Thyroid gland (tissue), 4 donors: ENCODE data around the gene PABPC1L.

Experiments used
- POLR2A ChIP-seq, 2 donors: fragments of 450-650 bp; IDR thresholded peaks; one replicate each; pipeline ENCODE4 v1.6.1; 2017; ENCODE audit warnings: antibody characterized with exemption in 2 of 2, mild to moderate bottlenecking in 2 of 2, moderate library complexity in 1 of 2
- TF ChIP-seq, protein P1 (sequence below), 6 experiments: fragments of 200-600 bp in 3 of 6; fragments of 450-650 bp in 3 of 6; sonication (generic) in 3 of 6; IDR thresholded peaks; one replicate each; pipeline ENCODE4 v1.5.1; 2016 to 2019; ENCODE audit warnings: antibody characterized with exemption in 6 of 6, mild to moderate bottlenecking in 2 of 6, inconsistent platforms in 1 of 6, moderate library complexity in 1 of 6

DNA sequence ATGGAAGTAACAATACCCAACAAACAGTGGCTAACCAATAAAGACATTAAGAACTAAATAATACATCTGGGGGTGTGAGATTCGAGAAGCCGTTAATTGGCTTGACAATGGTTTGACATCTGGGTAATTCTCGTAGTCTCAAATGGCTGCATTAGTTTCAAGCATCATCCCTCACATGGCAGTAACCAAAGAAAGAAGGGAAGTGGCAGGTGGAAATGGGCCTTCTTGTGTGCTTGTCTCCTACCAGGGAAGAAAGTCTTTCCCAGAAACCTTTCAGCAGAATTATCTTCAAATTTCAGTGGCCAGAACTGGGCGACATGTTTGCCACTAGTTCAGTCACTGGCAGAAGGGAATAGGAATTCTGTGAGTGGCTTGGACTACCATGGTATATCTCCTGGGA lies 66.8 kb downstream of the PABPC1L start:
- TF ChIP-seq, protein P1, sequence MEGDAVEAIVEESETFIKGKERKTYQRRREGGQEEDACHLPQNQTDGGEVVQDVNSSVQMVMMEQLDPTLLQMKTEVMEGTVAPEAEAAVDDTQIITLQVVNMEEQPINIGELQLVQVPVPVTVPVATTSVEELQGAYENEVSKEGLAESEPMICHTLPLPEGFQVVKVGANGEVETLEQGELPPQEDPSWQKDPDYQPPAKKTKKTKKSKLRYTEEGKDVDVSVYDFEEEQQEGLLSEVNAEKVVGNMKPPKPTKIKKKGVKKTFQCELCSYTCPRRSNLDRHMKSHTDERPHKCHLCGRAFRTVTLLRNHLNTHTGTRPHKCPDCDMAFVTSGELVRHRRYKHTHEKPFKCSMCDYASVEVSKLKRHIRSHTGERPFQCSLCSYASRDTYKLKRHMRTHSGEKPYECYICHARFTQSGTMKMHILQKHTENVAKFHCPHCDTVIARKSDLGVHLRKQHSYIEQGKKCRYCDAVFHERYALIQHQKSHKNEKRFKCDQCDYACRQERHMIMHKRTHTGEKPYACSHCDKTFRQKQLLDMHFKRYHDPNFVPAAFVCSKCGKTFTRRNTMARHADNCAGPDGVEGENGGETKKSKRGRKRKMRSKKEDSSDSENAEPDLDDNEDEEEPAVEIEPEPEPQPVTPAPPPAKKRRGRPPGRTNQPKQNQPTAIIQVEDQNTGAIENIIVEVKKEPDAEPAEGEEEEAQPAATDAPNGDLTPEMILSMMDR (IDR thresholded peaks at IDR 0.05), result no peak
- TF ChIP-seq POLR2A (IDR thresholded peaks at IDR 0.05), result no peak
